GM18951 (cell line): ENCODE data around the gene GNRH2.
"Not testable (repeated sequence)": the region's sequence is repeated elsewhere in the genome, so short reads cannot be mapped to it uniquely, and the experiment has no call there.

ENCODE experiments used
- POLR2A ChIP-seq: IDR thresholded peaks from 4 replicates; pipeline ENCODE4 v1.6.1; 2011; ENCODE audit warnings: mild to moderate bottlenecking; ENCODE audit not compliant: insufficient read length, insufficient read depth; ENCODE audit errors: extremely low read depth
- in situ Hi-C: fragments of 300-500 bp; cut with MboI; formaldehyde crosslinking; loops from one replicate; pipeline ENCODE4 v1.12.0; 2022; ENCODE audit warnings: low sequenced_read_pairs, mixed read lengths, inconsistent platforms; ENCODE audit not compliant: unreplicated experiment

Gene GNRH2

DNA sequence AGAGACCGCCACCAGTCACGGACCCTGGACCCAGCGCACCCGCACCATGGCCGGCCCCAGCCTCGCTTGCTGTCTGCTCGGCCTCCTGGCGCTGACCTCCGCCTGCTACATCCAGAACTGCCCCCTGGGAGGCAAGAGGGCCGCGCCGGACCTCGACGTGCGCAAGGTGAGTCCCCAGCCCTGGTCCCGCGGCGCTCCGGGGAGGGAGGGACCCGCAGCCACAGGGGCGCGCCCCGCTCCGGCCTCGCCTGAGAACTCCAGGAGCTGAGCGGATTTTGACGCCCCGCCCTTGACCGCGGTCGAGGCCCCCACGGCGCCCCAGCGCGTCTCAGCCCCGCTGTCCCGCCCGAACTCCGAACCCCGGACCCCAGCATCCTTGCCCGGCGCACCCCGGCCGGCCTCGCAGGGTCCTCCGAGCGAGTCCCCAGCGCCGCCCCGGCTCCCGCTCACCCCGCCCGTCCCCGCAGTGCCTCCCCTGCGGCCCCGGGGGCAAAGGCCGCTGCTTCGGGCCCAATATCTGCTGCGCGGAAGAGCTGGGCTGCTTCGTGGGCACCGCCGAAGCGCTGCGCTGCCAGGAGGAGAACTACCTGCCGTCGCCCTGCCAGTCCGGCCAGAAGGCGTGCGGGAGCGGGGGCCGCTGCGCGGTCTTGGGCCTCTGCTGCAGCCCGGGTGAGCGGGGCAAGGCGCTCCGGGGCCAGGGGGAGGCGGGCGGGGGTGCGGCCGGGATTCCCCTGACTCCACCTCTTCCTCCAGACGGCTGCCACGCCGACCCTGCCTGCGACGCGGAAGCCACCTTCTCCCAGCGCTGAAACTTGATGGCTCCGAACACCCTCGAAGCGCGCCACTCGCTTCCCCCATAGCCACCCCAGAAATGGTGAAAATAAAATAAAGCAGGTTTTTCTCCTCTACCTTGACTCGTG lies 28.4 kb downstream of the GNRH2 start, which contains the start of gene OXT:
OXT (plus strand) TSS at position 11 of the 920 bp plus-strand sequence; CDS start at position 47, 36 bp downstream.
- in situ Hi-C loops = loop anchor here (25.0 kb wide), 1 partner anchor 240 kb away; no protein-coding TSS in a partner anchor
- TF ChIP-seq POLR2A = no peak

DNA sequence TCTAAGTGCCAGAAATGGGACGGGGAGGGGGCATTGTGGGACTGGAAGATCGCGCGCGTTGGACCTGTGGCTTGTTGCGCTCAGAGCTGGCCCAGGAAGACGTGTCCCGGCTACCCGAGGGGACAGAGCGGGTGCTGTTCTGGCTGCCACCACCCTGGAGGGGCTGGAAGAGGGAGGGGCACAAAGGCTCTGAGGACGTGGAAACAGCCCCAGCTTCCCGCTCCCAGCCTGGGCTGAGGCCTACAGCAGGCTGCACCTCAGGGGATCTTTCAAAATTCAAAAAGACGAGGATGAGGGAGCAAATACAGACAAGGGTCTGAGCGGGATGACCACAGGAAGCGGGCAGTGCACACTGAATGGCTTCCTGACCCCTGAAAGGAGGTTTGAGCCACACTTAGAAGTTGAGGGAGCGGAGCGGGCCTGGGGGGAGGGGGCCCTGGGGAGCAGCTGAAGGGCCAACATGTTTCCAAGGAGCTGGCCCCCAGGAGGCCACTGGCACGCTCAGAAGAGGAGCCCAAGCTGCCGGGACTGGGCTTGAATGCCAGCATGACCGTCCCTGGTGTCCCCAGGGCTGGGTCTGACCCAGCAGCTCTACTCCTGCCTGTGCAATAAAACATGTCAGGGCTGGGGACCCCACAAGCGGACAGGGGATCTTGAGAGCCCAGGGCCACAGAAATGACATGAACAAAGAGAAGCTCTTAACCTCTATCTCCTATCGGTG lies 29.3 kb downstream of the GNRH2 start:
- in situ Hi-C loops = loop anchor here (25.0 kb wide), 1 partner anchor 240 kb away; no protein-coding TSS in a partner anchor
- TF ChIP-seq POLR2A = no peak

DNA sequence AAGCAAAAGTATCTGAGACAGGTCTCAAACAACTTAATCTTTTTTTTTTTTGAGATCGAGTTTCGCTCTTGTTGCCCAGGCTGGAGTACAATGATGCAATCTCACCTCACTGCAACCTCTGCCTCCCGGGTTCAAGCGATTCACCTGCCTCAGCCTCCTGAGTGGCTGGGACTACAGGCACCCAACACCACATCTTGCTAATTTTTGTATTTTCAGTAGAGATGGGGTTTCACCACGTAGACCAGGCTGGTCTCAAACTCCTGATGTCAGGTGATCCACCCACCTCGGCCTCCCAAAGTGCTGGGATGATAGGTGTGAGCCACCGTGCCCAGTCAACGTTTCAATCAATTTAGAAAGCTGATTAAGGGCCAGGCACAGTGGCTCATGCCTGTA lies 29.8 kb downstream of the GNRH2 start:
- in situ Hi-C loops = loop anchor here (25.0 kb wide), 1 partner anchor 239 kb away; no protein-coding TSS in a partner anchor

DNA sequence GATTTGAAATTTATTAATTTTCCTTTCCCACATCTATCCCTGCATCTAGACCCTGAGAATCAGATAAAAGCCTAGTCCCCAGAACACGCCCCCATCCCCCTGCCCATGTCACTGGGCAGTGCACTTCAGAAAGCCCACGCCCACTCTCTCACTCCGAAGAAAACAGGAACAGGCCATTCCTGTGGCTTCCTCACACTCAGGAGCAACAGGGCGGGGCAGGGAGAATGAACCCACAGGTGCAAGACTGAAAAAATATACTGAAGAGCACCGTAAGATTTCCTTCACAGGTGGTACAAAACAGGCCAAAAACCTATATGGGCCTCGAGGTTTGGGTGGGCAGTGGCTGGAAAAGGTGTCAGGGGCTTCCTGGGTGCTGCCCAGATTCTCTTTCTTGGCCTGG lies 31.4 kb downstream of the GNRH2 start:
- in situ Hi-C loops = loop anchor here (25.0 kb wide), 1 partner anchor 237 kb away; no protein-coding TSS in a partner anchor
- TF ChIP-seq POLR2A = no peak

DNA sequence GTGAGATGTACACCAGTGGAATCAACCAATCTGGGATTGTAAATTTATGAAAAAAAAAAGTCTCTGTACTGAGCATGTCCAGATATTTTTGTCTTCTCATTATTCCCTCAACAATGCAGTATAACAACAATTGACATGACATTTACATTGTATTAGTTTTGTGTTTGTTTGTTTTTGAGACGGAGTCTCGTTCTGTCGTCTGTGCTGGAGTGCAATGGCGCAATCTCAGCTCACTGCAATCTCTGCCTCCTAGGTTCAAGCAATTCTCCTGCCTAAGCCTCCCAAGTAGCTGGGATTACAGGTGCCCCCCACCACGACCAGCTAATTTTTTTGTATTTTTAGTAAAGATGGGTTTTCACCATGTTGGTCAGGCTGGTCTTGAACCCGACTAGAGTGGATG lies 31.9 kb downstream of the GNRH2 start:
- in situ Hi-C loops = not testable (repeated sequence)

DNA sequence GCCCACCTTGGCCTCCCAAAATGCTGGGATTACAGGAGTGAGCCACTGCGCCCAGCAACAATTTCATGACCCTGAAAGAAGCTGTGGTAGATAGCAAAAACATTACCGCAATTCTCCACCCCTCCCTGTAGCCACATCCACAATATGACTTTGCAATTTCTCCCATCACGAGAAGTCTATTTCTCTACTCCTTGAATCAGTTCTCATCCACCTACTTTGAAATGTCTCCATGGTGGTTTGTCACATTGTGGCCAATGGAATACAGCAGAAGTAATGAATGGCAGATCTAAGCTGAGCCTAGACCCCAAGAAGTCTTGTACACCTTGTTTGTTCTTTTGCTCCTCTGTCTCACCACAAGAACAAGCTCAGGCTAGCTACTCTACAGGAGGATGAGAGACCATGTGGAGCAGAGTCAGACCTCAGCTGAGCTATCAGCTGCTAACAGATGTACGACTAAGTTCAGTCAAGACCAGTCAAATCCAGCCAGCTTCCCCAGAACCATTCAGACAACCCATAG lies 34.3 kb downstream of the GNRH2 start:
- in situ Hi-C loops = no loop called here

DNA sequence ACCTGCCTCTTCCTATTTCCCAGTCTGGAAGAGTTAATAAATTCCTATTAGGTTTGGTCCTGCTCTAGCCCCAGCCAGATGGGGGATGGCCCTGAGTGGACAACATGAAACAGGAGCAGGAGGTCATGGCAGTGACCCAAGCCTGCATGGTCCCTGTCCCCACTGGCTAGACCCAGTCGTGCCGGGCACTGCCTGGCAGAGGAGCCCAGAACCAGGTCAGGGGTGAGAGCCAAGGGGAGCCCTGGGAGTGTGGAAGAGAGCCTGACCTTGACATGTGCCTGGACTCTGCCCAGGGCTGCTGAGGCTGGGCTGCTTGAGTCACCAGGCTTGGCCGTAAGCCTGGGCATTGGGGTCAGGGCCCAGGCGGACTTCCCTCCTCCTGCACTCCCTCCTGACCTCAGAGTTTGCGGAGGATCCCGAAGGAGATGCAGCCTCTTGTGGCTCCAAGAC lies 37.5 kb downstream of the GNRH2 start:
- no peak for TF ChIP-seq POLR2A
- in situ Hi-C loops = no loop called here

More for the DNA sequence above, 34.3 kb downstream of the GNRH2 start:
- TF ChIP-seq POLR2A = no peak

DNA sequence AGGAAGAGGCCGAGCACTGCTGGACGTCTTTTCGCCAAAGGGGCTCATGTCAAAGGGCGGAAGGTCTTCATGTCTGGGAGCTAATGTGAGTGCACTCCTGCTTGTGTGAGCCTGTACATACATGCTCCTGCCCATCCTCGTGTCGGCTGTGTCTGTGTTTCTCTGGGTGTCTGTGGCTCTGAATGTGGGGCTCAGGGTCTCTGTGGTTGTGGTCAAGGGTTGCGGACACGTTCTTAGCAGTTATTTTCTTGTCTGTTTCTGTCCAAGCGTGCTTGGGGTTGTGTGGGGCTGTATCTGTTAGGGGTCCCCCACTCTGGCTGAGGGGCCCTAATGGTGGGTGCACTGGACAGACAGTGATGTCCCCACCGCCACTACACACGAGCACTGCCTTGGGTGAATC lies 38.2 kb downstream of the GNRH2 start:
- in situ Hi-C loops = no loop called here
- no peak for TF ChIP-seq POLR2A

DNA sequence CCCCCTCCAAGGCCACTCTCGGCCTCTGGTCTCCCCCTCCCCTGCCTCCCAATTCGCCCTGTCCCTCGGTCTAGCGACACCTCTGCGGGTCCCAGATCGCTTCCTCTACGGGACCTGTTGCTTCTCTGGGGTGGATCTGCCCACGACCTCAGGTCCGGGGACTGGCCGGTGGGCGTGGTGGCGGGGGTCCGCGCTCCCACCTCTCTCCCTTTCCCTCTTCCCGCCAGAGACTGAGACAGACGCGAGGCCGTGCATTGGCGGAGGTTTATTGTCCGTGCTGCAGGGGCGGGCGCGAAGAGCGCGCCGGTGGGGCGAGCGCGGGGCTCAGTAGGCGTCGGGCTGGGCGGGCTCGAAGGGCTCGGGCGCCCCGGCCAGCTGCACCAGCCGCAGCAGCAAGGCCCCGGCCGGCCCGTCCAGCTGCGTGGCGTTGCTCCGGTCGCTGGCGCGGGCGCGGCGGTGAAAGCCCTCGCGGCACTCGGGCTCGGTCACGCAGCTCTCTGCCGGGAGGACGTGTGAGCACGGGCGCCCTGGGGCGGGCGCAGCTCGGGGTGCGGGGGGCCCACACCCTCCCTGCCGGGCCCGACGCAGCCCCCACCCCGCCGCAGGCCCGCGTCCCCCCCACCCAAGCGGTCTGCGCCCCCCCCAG lies 39.0 kb downstream of the GNRH2 start:
- in situ Hi-C loops = no loop called here

DNA sequence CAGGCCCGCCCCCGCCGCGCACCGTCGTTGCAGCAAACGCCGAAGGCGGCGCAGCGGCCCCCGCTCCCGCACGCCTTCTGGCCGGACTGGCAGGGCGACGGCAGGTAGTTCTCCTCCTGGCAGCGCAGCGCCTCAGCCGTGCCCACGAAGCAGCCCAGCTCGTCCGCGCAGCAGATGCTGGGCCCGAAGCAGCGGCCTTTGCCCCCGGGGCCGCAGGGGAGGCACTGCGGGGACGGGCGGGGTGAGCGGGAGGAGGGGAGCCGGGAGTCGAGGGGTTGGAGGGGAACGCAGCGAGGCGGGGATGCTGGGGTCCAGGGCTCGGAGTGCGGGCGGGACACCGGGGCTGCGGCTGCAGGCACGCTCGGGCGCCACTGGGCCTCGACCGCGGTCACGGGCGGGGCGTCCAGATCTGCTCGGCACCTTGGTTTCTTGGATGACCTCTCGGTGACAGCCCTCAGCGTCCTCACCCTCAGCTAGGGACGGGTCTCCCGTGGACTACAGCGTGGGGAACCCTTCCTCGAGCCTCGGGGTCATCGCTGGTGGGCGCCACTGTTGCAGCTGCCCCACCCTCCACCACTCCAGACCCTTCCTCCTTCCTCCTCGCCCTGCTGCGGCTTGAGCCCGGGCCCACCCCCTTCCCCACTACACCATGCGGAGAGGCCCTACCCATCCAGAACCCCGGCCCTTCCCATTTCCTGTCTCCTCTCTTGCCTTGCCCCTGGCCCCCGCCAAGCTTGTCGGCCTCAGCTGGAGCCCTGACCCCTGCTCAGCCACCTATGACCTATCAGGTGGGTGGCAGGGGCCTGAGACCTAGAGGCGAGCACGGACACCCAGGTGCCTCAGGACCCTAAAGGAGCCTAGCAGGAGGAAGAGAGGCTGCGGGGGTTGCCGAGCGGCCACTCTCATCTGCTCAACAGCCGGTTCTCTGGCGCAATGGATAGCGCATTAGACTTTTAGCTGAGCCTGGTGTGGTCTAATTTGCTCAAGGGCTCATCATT lies 39.8 kb downstream of the GNRH2 start:
- in situ Hi-C loops = no loop called here
- no peak for TF ChIP-seq POLR2A

More for the DNA sequence above, 39.0 kb downstream of the GNRH2 start:
- no peak for TF ChIP-seq POLR2A

DNA sequence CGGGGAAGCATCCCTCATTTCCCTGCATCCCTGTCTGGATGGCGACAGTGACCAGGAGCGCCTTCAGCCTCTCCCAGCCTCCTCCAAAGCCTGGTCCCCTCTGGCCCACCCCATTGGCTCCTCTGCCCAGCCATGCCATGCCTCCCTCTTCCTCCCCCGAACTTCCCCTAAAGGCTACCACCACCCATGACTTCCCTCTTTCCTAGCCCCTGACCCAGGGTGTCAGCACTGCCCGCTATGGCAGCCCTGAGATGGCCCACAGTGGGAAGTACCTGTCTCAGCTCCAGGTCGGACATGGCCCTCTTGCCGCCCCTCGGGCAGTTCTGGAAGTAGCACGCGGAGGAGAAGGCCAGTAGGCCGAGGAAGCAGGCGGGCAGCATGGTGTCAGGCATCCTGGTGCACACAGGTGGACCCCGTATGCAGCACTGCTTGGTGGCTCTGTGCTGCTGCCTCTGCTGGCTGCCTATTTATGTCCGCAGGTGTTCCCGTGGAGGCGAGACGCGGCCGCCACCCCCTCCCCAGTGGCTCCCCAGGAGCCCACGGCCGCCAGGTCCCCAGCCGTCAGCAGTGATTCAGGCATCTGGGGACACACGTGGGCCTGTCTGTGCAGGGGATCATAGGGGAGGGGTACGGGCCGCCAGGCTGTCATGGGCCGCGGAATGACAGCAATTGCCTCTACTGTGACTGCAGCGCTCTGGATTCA lies 41.0 kb downstream of the GNRH2 start, which contains the start of gene AVP:
AVP (minus strand) TSS at position 442 of the 703 bp plus-strand sequence; CDS start at position 392, 50 bp downstream.
- TF ChIP-seq POLR2A = no peak
- in situ Hi-C loops = no loop called here

DNA sequence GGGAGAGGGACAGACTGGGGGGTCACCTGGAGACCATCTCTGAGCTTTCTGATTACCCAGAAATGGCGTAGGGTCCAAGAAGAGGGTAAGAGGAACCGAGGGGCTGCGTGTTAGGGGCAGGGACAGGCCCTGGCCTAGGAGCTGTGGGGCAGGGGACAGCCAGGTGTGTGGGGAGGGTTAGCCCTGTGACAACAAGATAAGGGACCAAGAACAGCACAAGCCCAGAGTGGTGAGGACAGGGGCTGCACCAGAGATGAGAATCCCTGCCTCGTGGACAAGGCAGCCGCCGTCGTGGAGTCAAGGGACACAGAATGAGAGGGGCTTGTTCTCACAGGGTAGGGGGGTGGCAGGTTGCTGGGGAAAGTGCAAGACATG lies 41.6 kb downstream of the GNRH2 start:
- TF ChIP-seq POLR2A = no peak
- in situ Hi-C loops = no loop called here
